ENCODE measurements around the gene CCDC30.
"Not testable (repeated sequence)": the region's sequence is repeated elsewhere in the genome, so short reads cannot be mapped to it uniquely, and the experiment has no call there.

CCDC30 gene

GRCh38 chr1:42469727-42470126 lies 6.6 kb downstream of the CCDC30 start:
- H3K9me3 Mint-ChIP-seq = no peaks in the 10 kb centered on the region
- H3K27me3 Mint-ChIP-seq = no peaks in the 10 kb centered on the region
- H3K4me1 Mint-ChIP-seq = no peaks in the 10 kb centered on the region
- H3K36me3 Mint-ChIP-seq = no peaks in the 10 kb centered on the region
- no peak for DNase-seq
- CTCF ChIA-PET = no interaction called here
- H3K27ac Mint-ChIP-seq = no peak overlapping the region
- H3K4me3 Mint-ChIP-seq = no peak overlapping the region

DNA sequence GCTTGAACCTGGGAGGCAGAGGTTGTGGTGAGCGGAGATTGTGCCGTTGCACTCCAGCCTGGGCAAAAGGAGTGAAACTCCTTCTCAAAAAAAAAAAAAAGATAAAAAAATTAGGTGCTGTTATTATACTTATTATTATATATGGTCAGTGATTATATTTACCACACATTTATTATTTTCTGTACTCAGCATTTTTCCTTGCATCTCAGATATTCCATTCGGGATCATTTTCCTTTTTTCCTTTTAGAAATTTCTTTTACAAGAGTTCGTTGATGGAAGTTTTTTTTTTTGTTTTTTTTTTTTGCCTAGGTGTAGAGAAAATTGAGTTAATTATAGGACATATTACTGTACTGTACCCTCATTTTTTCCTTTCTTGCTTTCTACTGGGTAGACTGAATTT lies 13.5 kb downstream of the CCDC30 start:
- H3K9me3 Mint-ChIP-seq = no peaks in the 10 kb centered on the region
- CTCF ChIA-PET = no interaction called here
- no peak overlapping the region for H3K27ac Mint-ChIP-seq
- no peak for DNase-seq
- no peak overlapping the region for H3K4me3 Mint-ChIP-seq
- no peaks in the 10 kb centered on the region for H3K27me3 Mint-ChIP-seq
- no peaks in the 10 kb centered on the region for H3K36me3 Mint-ChIP-seq
- H3K4me1 Mint-ChIP-seq = no peaks in the 10 kb centered on the region

DNA sequence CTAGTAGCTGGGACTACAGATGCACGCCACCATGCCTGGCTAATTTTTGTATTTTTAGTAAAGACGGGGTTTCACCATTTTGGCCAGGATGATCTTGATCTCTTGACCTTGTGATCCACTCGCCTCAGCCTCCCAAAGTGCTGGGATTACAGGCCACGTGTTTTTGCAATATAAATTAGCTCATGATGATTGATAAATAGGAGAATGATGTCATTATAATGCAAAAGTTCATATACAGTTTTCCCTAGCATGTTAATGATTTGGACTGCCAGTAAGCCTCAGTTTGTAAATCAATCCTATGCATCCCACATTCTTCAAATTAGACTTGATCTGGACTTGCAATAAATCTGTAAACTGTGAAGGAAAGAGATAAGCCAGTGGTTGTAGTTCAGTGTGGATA lies 14.3 kb downstream of the CCDC30 start:
- H3K27ac Mint-ChIP-seq, H3K9me3 Mint-ChIP-seq, H3K4me1 Mint-ChIP-seq, H3K27me3 Mint-ChIP-seq, H3K4me3 Mint-ChIP-seq, H3K36me3 Mint-ChIP-seq, CTCF ChIA-PET, DNase-seq: not testable (repeated sequence)

GRCh38 chr1:42477775-42478174 lies 14.7 kb downstream of the CCDC30 start:
- Mint-ChIP-seq H3K27ac (no peak overlapping the region), H3K4me3 (no peak overlapping the region), H3K27me3 (no peaks in the 10 kb centered on the region), H3K36me3 (no peaks in the 10 kb centered on the region), H3K9me3 (no peaks in the 10 kb centered on the region), H3K4me1 (no peaks in the 10 kb centered on the region)
- no peak for DNase-seq
- CTCF ChIA-PET = no interaction called here

GRCh38 chr1:42479621-42480020 lies 16.5 kb downstream of the CCDC30 start:
- no peaks in the 10 kb centered on the region for H3K27me3 Mint-ChIP-seq
- DNase-seq = no peak
- no peak overlapping the region for H3K4me3 Mint-ChIP-seq
- H3K9me3 Mint-ChIP-seq = no peaks in the 10 kb centered on the region
- H3K36me3 Mint-ChIP-seq = no peaks in the 10 kb centered on the region
- H3K27ac Mint-ChIP-seq = no peak overlapping the region
- no peaks in the 10 kb centered on the region for H3K4me1 Mint-ChIP-seq
- CTCF ChIA-PET = no interaction called here

- no peaks in the 10 kb centered on the region for H3K4me1 Mint-ChIP-seq
- H3K27me3 Mint-ChIP-seq = no peaks in the 10 kb centered on the region
- no peak overlapping the region for H3K27ac Mint-ChIP-seq
- no peaks in the 10 kb centered on the region for H3K9me3 Mint-ChIP-seq
- H3K4me3 Mint-ChIP-seq = no peak overlapping the region
- no peak for DNase-seq
- no peaks in the 10 kb centered on the region for H3K36me3 Mint-ChIP-seq
- CTCF ChIA-PET = no interaction called here
Measured at GRCh38 chr1:42480921-42481320, 17.8 kb downstream of the CCDC30 start.

- H3K27me3 Mint-ChIP-seq = no peaks in the 10 kb centered on the region
- H3K4me1 Mint-ChIP-seq = no peaks in the 10 kb centered on the region
- CTCF ChIA-PET = no interaction called here
- DNase-seq = no peak
- H3K27ac Mint-ChIP-seq = no peak overlapping the region
- no peak overlapping the region for H3K4me3 Mint-ChIP-seq
- no peaks in the 10 kb centered on the region for H3K9me3 Mint-ChIP-seq
- H3K36me3 Mint-ChIP-seq = no peaks in the 10 kb centered on the region
Measured at GRCh38 chr1:42482635-42483153, 19.6 kb downstream of the CCDC30 start.

- no peaks in the 10 kb centered on the region for H3K27me3 Mint-ChIP-seq
- no peak overlapping the region for H3K27ac Mint-ChIP-seq
- H3K9me3 Mint-ChIP-seq = no peaks in the 10 kb centered on the region
- no peaks in the 10 kb centered on the region for H3K4me1 Mint-ChIP-seq
- H3K4me3 Mint-ChIP-seq = no peak overlapping the region
- H3K36me3 Mint-ChIP-seq = no peaks in the 10 kb centered on the region
- DNase-seq = no peak
- CTCF ChIA-PET = no interaction called here
Measured at GRCh38 chr1:42484382-42484781, 21.3 kb downstream of the CCDC30 start.

DNA sequence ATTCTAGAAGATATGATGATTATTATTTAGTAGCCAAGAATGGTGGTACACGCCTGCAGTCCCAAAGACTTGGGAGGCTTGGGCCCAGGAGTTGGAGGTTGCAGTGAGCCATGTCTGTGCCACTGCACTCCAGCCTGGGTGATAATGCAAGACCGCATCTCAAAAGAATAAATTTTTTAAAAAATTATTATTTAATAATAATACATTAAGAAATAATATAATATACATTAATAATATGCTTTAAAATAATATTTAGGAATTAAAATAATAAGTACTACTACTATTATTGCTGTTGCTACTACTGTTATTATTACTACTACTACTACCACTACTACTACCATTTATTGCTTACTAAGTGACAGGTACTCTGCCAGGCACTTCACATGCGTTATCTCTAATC lies 27.2 kb downstream of the CCDC30 start:
- Mint-ChIP-seq H3K9me3 (peaks cover 2% of the 10 kb centered on the region), H3K36me3 (no peaks in the 10 kb centered on the region), H3K27me3 (no peaks in the 10 kb centered on the region), H3K27ac (no peak overlapping the region), H3K4me3 (no peak overlapping the region), H3K4me1 (no peaks in the 10 kb centered on the region)
- CTCF ChIA-PET = no interaction called here
- DNase-seq = no peak

DNA sequence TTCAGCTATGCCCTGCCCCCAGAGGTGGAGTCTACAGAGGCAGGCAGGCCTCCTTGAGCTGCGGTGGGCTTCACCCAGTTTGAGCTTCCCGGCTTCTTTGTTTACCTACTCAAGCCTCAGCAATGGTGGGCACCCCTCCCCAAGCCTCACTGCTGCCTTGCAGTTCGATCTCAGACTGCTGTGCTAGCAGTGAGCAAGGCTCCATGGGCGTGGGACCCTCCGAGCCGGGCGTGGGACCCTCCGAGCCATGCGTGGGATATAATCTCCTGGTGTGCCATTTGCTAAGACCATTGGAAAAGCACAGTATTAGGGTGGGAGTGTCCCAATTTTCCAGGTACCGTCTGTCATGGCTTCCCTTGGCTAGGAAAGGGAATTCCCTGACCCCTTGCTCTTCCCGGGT lies 38.9 kb downstream of the CCDC30 start:
- H3K4me1 Mint-ChIP-seq, DNase-seq, H3K27ac Mint-ChIP-seq, H3K36me3 Mint-ChIP-seq, H3K27me3 Mint-ChIP-seq, H3K4me3 Mint-ChIP-seq, CTCF ChIA-PET: not testable (repeated sequence)
- peaks cover 24% of the 10 kb centered on the region for H3K9me3 Mint-ChIP-seq

GRCh38 chr1:42504535-42505128 lies 41.5 kb downstream of the CCDC30 start:
- no peak for DNase-seq
- Mint-ChIP-seq H3K27me3 (no peaks in the 10 kb centered on the region), H3K4me3 (no peak overlapping the region), H3K9me3 (peaks cover 33% of the 10 kb centered on the region), H3K36me3 (peaks cover 6% of the 10 kb centered on the region), H3K27ac (no peak overlapping the region), H3K4me1 (no peaks in the 10 kb centered on the region)
- CTCF ChIA-PET = interaction anchor here (0.9 kb wide), 1 partner anchor 16 kb away, joined by 3 read pairs; no protein-coding TSS in a partner anchor

- no peak for DNase-seq
- CTCF ChIA-PET = no interaction called here
- no peak overlapping the region for H3K27ac Mint-ChIP-seq
- H3K27me3 Mint-ChIP-seq = no peaks in the 10 kb centered on the region
- H3K4me1 Mint-ChIP-seq = no peaks in the 10 kb centered on the region
- H3K9me3 Mint-ChIP-seq = peaks cover 39% of the 10 kb centered on the region
- H3K36me3 Mint-ChIP-seq = peaks cover 8% of the 10 kb centered on the region
- H3K4me3 Mint-ChIP-seq = no peak overlapping the region
Measured at GRCh38 chr1:42506576-42506975, 43.5 kb downstream of the CCDC30 start.

DNA sequence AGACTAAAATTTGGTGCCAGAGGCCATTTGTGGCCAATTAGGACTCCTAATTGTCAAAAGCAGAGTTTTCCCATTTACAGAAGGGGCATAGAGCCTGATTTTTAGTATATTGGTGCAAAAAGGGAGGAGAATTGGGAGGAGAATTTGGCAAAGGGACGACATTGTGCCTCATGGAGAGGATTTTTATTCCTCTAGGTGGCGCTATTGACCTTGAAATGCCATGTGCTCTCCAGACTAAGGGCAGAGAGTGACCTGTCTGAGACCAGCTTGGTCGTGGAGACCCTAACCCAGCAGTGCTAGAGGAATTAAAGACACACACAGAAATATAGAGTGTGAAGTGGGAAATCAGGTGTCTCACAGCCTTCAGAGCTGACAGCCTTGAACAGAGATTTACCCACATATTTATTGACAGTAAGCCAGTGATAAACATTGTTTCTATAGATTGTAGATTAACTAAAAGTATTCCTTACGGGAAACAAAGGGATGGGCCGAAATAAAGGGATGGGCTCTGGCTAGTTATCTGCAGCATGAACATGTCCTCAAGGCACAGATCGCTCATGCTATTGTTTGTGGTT lies 48.6 kb downstream of the CCDC30 start:
- H3K27ac Mint-ChIP-seq, H3K27me3 Mint-ChIP-seq, DNase-seq, CTCF ChIA-PET, H3K4me1 Mint-ChIP-seq, H3K4me3 Mint-ChIP-seq, H3K36me3 Mint-ChIP-seq: not testable (repeated sequence)
- peaks cover 34% of the 10 kb centered on the region for H3K9me3 Mint-ChIP-seq

GRCh38 chr1:42518908-42519307 lies 55.8 kb downstream of the CCDC30 start:
- CTCF ChIA-PET = no interaction called here
- no peak for DNase-seq
- no peaks in the 10 kb centered on the region for H3K4me1 Mint-ChIP-seq
- H3K27me3 Mint-ChIP-seq = no peaks in the 10 kb centered on the region
- H3K4me3 Mint-ChIP-seq = no peak overlapping the region
- H3K36me3 Mint-ChIP-seq = peaks cover 3% of the 10 kb centered on the region
- H3K27ac Mint-ChIP-seq = no peak overlapping the region
- peaks cover 32% of the 10 kb centered on the region for H3K9me3 Mint-ChIP-seq

DNA sequence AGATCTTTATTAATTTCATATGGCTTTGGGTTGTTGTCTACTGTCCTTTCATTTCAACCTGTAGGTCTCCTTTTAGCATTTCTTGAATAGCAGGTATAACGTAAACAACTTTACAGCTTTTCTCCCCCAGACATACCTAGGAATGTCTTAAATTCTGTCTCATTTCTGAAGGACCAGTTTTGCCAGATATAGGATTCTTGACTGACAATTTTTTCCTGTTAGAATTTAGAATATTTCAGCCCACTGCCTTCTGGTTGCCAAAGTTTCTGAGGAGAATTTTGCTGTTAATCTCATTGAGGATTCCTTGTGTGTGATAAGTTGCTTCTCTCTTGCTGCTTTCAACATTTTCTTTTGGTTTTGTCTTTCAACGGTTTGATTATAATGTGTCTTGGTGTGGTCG lies 60.1 kb downstream of the CCDC30 start:
- CTCF ChIA-PET = interaction anchor here (0.8 kb wide), 1 partner anchor 878 kb away, joined by 3 read pairs; no protein-coding TSS in a partner anchor
- H3K36me3 Mint-ChIP-seq = peaks cover 6% of the 10 kb centered on the region
- H3K27ac Mint-ChIP-seq = no peak overlapping the region
- H3K4me1 Mint-ChIP-seq = peaks cover 14% of the 10 kb centered on the region
- peaks cover 13% of the 10 kb centered on the region for H3K27me3 Mint-ChIP-seq
- H3K4me3 Mint-ChIP-seq = no peak overlapping the region
- H3K9me3 Mint-ChIP-seq = peaks cover 26% of the 10 kb centered on the region
- DNase-seq = no peak

Data from activated naive CD4-positive, alpha-beta T cell treated with anti-CD3 and anti-CD28 coated beads, Interleukin-2, amount 10 ng/mL, durations not matched to agents 7 days and 5 days (primary cell).